Thoracic aorta (tissue), 2 donors: ENCODE data around the gene KIRREL1. TPM values are rescaled to one million over a fixed set of nuclear protein-coding genes. Genes with fewer than 3 reads are reported as not detected.

Experiments used
- ATAC-seq: fragments of 150-250 bp; one replicate; pipeline ENCODE4 v1.8.0; 2017; ENCODE audit warnings: low read depth; ENCODE audit not compliant: insufficient number of reproducible peaks, low FRiP score
- DNase-seq: peaks from one replicate; pipeline ENCODE4 v3.0.0-alpha.2; 2020; ENCODE audit warnings: low spot score
- H3K27ac ChIP-seq, 2 donors: fragments of 200-600 bp; sonication (generic); 1 replicate in 1 of 2; 2 replicates in 1 of 2; pipeline ENCODE4 v1.5.1; 2016; ENCODE audit warnings: mild to moderate bottlenecking in 2 of 2, moderate library complexity in 2 of 2
- H3K27me3 ChIP-seq: fragments of 200-600 bp; sonication (generic); replicated peaks from 2 replicates; pipeline ENCODE4 v1.6.0; 2016; ENCODE audit warnings: mild to moderate bottlenecking; ENCODE audit not compliant: insufficient read depth
- H3K36me3 ChIP-seq: fragments of 200-600 bp; sonication (generic); one replicate; pipeline ENCODE4 v1.5.1; 2016
- H3K4me1 ChIP-seq, 2 donors: fragments of 200-600 bp; sonication (generic); 1 replicate in 1 of 2; 2 replicates in 1 of 2; pipeline versions ENCODE4 v1.5.1 to v1.6.0; 2016; ENCODE audit warnings: low read depth in 2 of 2, mild to moderate bottlenecking in 1 of 2; ENCODE audit not compliant: control insufficient read depth in 1 of 2
- H3K4me3 ChIP-seq: fragments of 200-600 bp; sonication (generic); 2 replicates; pipeline ENCODE4 v1.5.1; 2016; ENCODE audit warnings: mild to moderate bottlenecking
- H3K9me3 ChIP-seq: fragments of 200-600 bp; sonication (generic); 2 replicates; pipeline ENCODE4 v1.5.1; 2016
- total RNA-seq, 2 donors: library from RNA; depleted of rRNA; stranded (reverse); fragments of >200 nt; gene quantifications; one replicate each; pipeline versions ENCODE4 v1.1.0 to v1.2.3, GENCODE V29; 2016
- TF ChIP-seq, protein P1 (sequence below): fragments of 200-600 bp; sonication (generic); IDR thresholded peaks from one replicate; pipeline ENCODE4 v1.5.1; 2019; ENCODE audit warnings: antibody characterized with exemption

Gene KIRREL1
- total RNA-seq, 2 donors from 2014 or later: 111 to 136 TPM

DNA sequence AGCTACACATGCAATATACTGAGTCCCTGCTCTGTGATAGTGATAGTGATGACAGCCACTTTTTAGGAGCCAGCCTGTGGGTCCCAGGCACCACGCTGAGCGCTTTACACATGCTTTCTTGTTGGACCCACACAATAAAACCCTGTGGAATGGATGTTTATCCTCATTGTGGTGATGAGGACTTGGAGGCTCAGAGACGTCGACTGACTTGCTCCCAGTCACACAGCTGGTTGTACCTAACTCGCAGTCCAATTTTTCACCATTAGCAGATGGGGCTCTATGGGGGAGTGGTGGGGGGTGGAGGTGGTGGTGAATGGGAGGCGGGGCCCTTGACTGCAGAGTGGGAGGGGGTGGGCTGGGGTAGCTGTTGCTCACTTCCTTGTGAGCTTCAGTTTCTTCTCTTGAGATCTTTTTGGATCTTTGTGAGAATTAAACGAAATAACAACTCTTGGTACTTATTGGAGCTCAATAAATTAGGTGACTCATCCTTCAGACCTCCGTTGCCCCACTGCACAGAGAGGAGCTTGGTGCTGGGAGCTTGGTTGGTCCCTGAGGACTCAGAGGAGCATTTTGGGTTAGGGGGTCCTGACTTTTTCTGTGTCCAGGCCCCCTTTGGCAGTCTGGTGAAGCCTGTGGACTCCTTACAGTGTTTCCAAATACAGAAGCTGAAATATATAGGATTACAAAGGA, 125.4 kb downstream of the KIRREL1 start:
- Histone ChIP-seq H3K36me3 (no peaks in the 10 kb centered on the region), H3K9me3 (no peaks in the 10 kb centered on the region), H3K4me3 (no peak overlapping the region), H3K27me3 (no peaks in the 10 kb centered on the region), H3K27ac (no peak overlapping the region), H3K4me1 (peaks cover 0 to 13% of the 10 kb centered on the region in 2 donors)
- DNase-seq (no peak), ATAC-seq (no peak)
- TF ChIP-seq, protein P1, sequence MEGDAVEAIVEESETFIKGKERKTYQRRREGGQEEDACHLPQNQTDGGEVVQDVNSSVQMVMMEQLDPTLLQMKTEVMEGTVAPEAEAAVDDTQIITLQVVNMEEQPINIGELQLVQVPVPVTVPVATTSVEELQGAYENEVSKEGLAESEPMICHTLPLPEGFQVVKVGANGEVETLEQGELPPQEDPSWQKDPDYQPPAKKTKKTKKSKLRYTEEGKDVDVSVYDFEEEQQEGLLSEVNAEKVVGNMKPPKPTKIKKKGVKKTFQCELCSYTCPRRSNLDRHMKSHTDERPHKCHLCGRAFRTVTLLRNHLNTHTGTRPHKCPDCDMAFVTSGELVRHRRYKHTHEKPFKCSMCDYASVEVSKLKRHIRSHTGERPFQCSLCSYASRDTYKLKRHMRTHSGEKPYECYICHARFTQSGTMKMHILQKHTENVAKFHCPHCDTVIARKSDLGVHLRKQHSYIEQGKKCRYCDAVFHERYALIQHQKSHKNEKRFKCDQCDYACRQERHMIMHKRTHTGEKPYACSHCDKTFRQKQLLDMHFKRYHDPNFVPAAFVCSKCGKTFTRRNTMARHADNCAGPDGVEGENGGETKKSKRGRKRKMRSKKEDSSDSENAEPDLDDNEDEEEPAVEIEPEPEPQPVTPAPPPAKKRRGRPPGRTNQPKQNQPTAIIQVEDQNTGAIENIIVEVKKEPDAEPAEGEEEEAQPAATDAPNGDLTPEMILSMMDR: no peak

DNA sequence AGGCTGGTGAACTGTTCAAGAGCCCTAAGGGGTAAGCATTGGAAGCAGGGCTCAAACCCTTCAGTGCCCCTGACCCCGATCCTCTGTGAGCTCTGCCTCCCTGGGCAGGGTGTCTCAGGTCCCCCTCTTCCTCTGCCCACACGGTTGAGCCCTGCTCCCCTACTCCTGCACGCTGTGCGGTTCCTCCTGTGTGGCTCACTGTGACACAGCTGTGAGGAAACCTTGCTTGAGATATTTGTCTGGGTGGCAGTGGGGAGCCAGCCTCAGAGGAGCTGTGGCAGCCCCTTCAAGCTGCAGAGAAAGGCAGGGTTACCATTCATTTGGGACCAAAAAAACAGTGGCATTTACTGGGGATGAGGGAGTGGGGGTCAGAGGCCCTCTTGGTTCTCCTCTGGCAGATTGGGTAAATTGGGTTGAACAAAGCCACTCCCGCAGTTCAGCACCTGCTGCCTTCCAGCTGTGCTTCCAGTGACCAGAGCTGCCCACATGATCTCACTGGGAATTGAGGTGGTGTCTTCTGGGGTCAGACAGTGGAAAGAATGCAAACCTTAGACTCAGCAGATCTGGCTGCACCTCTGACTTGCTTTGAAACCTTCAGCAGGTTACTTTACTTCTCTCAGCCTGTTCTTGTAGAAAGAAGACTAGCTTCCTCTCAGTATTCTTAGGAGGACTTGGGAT, 126.7 kb downstream of the KIRREL1 start:
- Histone ChIP-seq H3K36me3 (no peaks in the 10 kb centered on the region), H3K27me3 (no peaks in the 10 kb centered on the region), H3K4me1 (peaks cover 0 to 13% of the 10 kb centered on the region in 2 donors), H3K27ac (no peak overlapping the region), H3K9me3 (no peaks in the 10 kb centered on the region), H3K4me3 (no peak overlapping the region)
- TF ChIP-seq, protein P1: no peak
- ATAC-seq (no peak), DNase-seq (no peak)

DNA sequence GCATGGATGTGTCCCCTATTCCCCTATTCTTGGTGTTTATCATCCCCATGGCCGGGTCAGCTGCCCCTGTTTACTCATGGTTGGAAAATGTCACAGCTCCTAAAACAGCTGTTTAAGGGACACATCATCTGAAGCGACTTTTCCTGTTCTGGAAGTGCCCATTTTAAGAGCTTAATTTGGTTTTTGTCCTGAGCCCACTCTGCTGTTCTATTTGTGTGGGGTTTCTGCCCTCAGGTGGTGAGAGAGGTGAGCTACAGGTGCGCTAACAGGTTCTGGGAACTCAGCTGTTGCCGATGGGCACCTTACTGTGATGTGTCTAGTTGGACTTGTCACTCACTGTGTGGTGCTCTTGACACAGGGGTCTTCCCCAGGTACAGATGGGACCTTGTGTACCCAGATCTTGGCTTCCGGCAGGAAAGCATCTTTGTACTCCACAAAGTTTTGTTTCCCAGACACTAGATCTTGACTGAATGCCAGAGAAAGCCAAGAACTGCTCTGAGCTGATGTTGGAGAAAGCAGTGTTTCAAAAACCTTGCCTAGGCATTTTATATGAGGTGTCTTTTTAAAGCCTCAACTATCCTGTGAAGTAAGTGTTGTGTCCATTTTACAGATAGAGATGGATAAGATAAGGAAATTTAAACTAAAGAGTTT, 128.3 kb downstream of the KIRREL1 start:
- DNase-seq: no peak
- Histone ChIP-seq H3K27me3 (no peaks in the 10 kb centered on the region), H3K4me3 (no peak overlapping the region), H3K4me1 (peaks cover 0 to 13% of the 10 kb centered on the region in 2 donors), H3K36me3 (no peaks in the 10 kb centered on the region), H3K9me3 (no peaks in the 10 kb centered on the region), H3K27ac (no peak overlapping the region)
- TF ChIP-seq, protein P1: peak; percentile 31
- no peak for ATAC-seq

DNA sequence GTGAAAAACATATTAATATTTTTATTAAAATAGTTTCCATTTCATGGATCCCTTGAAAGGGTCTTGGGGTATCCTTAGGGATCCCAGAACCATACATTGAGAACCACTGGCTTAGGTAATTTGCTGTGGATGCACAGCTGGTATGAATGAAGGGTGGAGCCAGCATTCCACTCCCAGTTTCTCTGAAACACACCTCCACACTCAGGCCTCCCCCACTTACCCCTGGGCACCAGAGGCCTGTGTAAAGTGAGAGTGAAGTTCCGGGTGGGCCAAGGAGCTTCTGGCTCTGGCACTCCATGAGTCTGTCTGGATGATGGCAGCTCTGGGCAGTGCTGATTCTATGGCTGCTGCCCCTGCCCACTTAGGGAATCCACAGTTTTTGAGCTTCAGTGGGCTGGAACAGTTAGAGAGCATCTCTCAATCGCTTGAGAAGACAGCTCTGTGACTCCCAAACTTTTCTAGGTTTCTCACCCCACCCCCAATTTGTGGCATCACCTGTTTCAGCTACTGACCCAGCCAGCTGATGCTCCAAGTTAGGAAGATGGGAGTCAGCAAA, 129.5 kb downstream of the KIRREL1 start:
- no peak overlapping the region for H3K4me3 ChIP-seq
- TF ChIP-seq, protein P1: no peak
- ATAC-seq: no peak
- DNase-seq: no peak
- no peaks in the 10 kb centered on the region for H3K9me3 ChIP-seq
- peaks cover 0 to 7% of the 10 kb centered on the region in 2 donors for H3K4me1 ChIP-seq
- H3K36me3 ChIP-seq: no peaks in the 10 kb centered on the region
- H3K27ac ChIP-seq: no peak overlapping the region
- no peaks in the 10 kb centered on the region for H3K27me3 ChIP-seq

DNA sequence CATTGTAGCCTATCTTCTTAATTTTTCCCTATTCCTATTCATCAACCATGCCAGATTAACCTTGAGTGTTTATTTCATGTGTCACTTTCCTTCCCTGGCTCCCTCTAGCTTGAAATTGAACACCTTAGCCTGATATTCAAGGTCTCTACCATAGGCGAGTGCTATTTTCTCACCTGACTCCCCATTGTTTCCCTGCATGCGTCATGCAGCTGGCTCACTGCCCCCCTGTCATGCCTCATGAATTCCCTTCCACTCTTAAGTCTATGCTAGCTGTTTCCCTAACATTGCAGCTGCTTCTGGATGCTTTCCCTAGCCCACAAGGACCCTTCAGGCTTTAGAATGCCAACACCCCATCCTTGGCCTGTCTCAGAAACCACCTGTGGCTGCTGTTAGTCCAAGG, 130.6 kb downstream of the KIRREL1 start:
- no peaks in the 10 kb centered on the region for H3K9me3 ChIP-seq
- no peak overlapping the region for H3K27ac ChIP-seq
- DNase-seq (no peak), ATAC-seq (no peak)
- no peaks in the 10 kb centered on the region for H3K36me3 ChIP-seq
- no peaks in the 10 kb centered on the region for H3K27me3 ChIP-seq
- H3K4me3 ChIP-seq: no peak overlapping the region
- TF ChIP-seq, protein P1: no peak
- H3K4me1 ChIP-seq: no peaks in the 10 kb centered on the region
